ENCODE measurements around the gene PRKCA.

Gene PRKCA

GRCh38 chr17:66447159-66447558 is 144.7 kb downstream of the PRKCA start:
- Histone ChIP-seq H3K9me3 (no peaks in the 10 kb centered on the region), H3K27me3 (no peaks in the 10 kb centered on the region), H3K4me1 (no peaks in the 10 kb centered on the region), H3K27ac (no peak overlapping the region), H3K36me3 (no peaks in the 10 kb centered on the region), H3K4me3 (no peak overlapping the region)
- DNase-seq, result no peak
- TF ChIP-seq CTCF (IDR thresholded peaks at IDR 0.05), result no peak
- intact Hi-C loops (cut with DNase I; ENCODE audit: low total_unique reads), result no loop called here

GRCh38 chr17:66448026-66448639 is 145.7 kb downstream of the PRKCA start:
- intact Hi-C loops (cut with DNase I; ENCODE audit: low total_unique reads), result no loop called here
- no peaks in the 10 kb centered on the region for H3K27me3 ChIP-seq
- H3K9me3 ChIP-seq, result no peaks in the 10 kb centered on the region
- H3K4me3 ChIP-seq, result no peak overlapping the region
- DNase-seq, result no peak
- no peak overlapping the region for H3K27ac ChIP-seq
- no peaks in the 10 kb centered on the region for H3K4me1 ChIP-seq
- H3K36me3 ChIP-seq, result no peaks in the 10 kb centered on the region
- TF ChIP-seq CTCF (IDR thresholded peaks at IDR 0.05), result no peak

GRCh38 chr17:66449418-66449977 is 147.1 kb downstream of the PRKCA start:
- no peaks in the 10 kb centered on the region for H3K9me3 ChIP-seq
- TF ChIP-seq CTCF (IDR thresholded peaks at IDR 0.05), result no peak

GRCh38 chr17:66450008-66450851 is 147.8 kb downstream of the PRKCA start:
- no peaks in the 10 kb centered on the region for H3K4me1 ChIP-seq
- DNase-seq, result no peak
- H3K27me3 ChIP-seq, result no peaks in the 10 kb centered on the region
- H3K27ac ChIP-seq, result no peak overlapping the region
- H3K36me3 ChIP-seq, result no peaks in the 10 kb centered on the region
- no peak for TF ChIP-seq CTCF (IDR thresholded peaks at IDR 0.05)
- no peaks in the 10 kb centered on the region for H3K9me3 ChIP-seq
- H3K4me3 ChIP-seq, result no peak overlapping the region
- intact Hi-C loops (cut with DNase I; ENCODE audit: low total_unique reads), result no loop called here

More at GRCh38 chr17:66449418-66449977, 147.1 kb downstream of the PRKCA start:
- Histone ChIP-seq H3K27ac (no peak overlapping the region), H3K27me3 (no peaks in the 10 kb centered on the region), H3K4me1 (no peaks in the 10 kb centered on the region), H3K4me3 (no peak overlapping the region), H3K36me3 (no peaks in the 10 kb centered on the region)
- intact Hi-C loops (cut with DNase I; ENCODE audit: low total_unique reads), result no loop called here
- DNase-seq, result no peak

GRCh38 chr17:66450852-66451158 is 148.4 kb downstream of the PRKCA start:
- Histone ChIP-seq H3K4me1 (no peaks in the 10 kb centered on the region), H3K9me3 (no peaks in the 10 kb centered on the region), H3K27me3 (no peaks in the 10 kb centered on the region), H3K36me3 (no peaks in the 10 kb centered on the region), H3K4me3 (no peak overlapping the region), H3K27ac (no peak overlapping the region)
- intact Hi-C loops (cut with DNase I; ENCODE audit: low total_unique reads), result no loop called here
- TF ChIP-seq CTCF (IDR thresholded peaks at IDR 0.05), result no peak
- no peak for DNase-seq

All from tibial artery (tissue), 4 donors.